HG02884 (cell line): Measurements from ENCODE around the gene SLC18B1.

ENCODE experiments used
- ATAC-seq: cut with Tn5 transposase; IDR thresholded peaks from one replicate; pipeline ENCODE4 v1.9.1; 2021; ENCODE audit warnings: mild to moderate bottlenecking, moderate library complexity; ENCODE audit not compliant: unreplicated experiment

Gene SLC18B1

DNA sequence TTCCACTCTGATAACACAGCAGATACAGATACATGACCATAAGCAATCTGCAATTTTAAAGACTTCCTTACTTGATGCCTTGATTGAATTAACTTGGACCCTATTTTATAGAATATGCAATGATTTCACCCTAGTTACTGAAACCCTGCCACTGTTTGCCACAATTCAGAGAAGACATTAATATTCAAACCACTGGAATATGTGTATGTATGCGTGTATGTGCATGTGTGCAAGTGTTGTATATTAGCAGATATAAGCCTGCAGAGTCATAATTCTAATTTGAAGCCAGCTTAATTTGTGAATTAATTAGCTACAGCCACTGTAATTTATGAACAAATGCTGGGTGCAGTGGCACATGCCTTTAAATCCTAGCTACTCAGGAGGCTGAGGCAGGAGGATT is 50.0 kb downstream of the SLC18B1 start:
- ATAC-seq = no peak

DNA sequence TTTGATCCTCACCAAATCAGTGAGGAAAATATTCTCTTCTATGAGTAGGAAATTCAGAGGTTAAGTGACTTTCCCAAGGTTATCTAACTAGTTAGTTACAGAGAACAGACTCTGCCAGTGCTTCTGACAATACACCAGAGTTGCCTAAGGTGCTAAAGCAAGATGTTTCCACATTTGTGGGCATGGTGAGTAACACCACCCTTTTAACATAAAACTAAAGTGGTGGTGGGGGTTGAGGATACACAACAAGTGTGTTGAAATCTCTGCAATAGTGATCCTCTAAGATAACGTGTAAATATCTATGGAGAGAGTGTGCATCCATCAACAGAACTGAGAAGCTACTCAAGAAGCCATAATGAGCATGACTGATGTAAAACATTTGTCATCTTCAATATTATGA is 52.4 kb downstream of the SLC18B1 start:
- no peak for ATAC-seq

DNA sequence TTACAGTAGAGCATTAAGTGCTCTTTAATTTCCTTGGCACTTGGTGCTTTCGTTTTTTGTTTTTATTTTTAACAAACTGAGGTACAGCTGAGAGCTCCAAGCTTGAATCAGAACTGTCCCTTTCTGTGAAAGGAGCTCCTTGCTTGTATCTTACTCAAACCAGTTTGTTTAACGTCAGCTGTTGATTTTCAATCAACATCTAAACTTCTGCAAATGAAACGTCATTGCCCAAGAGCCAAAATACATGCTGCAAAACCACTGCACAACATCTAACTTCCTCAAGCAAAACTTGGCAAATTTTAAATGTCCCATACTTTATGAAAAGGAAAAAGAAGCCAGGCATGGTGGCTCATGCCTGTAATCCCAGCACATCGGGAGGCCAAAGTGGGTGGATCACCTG is 55.9 kb downstream of the SLC18B1 start:
- no peak for ATAC-seq

DNA sequence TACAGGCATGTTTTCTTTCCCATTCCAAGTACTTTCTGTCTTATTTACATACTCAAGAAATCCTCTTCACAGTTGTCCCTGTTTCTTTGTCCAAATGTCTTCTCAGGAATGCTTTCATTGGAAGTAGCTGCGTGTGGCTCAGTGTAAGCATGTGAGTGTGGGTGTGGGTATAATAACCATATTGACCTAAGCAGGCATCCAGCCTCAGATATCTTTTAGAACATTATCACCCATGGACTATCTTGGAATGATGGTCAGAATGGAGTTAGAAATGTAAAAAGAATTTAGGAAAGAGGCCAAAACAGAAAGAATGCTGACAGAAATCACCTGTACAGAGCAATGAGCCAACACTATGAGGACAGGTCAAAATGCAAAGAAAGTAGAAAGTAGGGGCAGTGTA is 57.2 kb downstream of the SLC18B1 start:
- no peak for ATAC-seq

DNA sequence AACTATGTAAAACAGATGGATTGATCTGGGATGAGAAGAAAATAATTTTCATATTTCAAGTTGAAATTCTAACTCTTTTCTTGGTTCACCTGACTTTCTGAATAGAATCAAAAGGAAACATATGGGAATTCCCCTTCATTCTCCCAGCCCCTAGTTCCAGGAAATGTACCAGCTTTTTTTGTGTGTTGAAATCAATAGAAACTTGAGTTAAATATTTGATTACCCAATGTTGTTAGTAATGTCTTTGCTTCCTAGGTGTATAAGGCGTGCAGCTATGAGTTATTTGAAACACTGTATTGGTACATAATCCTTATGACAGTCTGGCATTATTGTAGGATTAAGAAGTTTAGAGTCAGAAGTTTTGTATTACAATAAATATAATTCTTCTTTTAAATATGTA is 62.2 kb downstream of the SLC18B1 start:
- no peak for ATAC-seq

DNA sequence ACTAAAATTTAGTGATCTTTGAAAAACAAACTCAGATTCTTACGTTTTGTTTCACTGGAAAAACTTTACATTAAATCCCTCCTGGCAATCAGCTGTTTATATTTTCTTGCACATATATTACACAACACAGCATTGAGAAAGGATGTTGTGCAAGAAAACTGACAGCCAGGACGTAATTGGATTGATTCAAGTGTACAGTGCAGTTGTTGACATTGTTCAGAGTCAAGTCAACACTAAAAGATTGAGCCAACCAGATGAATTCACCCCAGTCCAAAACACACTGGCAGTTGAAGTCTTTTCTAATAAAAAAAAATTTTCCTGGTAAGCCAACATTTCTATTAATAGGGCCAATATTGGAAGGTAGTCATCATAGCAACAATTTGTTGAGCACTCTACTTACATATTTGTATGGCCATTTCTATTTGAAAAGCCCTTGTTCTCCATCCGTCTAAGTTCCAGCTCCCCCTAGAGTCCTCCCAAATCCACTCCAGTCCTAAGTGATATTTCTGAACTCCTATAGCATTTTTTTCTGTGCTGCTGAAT is 63.7 kb downstream of the SLC18B1 start:
- ATAC-seq = no peak

DNA sequence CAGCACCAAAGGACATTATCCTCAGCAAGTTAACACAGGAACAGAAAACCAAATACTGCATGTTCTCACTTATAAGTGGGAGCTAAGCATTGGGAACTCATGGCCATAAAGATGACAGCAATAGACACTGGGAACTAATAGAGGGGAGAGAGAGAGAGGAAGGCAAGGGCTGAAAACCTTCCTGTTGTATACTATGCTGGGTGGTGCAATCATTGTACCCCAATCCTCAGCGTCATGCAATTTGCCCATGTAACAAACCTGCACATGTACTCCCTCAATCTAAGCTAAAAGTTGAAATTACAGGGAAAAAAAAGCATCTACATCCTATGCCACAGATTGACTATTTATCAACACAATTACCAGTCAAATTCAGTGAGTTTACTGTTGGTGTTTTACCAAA is 64.6 kb downstream of the SLC18B1 start:
- no peak for ATAC-seq

DNA sequence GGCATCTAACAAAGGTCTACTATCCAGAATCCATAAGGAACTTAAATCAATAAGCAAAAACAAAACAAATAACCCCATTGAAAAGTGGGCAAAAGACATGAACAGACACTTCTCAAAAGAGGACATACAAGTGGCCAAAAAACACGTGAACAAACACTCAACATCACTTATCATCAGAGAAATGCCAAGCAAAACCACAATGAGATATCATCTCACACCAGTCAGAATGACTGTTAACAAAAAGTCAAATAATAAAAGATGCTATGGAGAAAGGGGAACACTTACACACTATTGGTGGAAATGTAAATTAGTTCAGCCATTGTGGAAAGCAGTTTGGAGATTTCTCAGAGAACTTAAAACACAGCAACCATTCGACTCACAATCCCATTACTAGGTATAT is 65.2 kb downstream of the SLC18B1 start:
- no peak for ATAC-seq

DNA sequence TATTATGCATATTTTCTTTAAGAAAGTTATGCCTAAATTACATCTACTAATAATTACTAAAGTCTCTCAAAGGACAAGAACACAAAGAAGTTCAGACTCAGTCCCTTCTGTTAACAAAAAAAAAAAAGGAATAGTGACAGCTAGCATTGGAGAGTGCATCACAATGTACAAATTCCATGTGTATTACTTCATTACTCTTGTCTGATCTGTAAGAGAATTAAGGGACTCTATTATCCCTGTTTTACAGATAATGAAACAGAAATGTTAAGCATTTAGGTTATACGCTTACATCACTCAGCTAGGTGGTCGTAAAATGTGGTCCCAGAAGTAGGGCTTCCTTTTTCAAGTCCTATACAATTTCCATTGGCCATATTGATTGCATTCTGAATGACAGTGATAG is 67.4 kb downstream of the SLC18B1 start:
- ATAC-seq = no peak

DNA sequence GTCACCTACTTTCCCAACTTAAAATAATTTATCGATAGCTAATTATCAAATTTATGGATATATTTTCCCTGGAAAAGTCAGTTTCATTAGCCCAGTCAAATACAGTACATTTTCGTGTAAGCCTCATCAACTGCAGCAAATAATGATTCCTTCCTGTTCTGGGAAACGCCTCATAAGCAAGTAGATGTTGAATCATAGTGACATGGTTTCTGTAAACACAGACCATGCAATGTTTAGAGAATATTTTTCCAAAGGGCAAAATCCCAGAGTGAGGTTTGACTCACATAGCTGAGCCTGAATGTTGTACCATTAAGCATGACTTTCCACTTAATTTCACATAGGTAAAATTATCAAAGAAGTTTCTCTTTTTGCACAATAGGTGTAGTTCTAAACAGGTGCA is 67.9 kb downstream of the SLC18B1 start:
- no peak for ATAC-seq

DNA sequence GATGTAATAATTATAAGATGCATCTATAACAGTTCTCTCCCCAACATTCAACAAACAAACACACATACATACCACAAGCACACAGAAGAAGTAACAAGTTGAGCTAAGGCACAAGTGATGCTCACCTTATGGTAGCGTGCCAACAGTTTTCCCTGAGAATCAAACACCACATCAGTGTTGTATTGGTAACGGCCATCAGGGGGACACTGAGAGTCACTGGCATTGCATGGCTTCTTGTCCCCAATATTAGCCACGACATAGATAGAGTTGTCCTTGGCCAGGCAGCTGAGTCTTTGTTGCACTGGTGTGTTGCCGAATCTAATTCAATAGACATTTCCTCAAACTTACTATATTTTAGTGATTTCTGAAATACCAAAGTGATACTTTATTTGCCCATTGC is 69.8 kb downstream of the SLC18B1 start:
- no peak for ATAC-seq

DNA sequence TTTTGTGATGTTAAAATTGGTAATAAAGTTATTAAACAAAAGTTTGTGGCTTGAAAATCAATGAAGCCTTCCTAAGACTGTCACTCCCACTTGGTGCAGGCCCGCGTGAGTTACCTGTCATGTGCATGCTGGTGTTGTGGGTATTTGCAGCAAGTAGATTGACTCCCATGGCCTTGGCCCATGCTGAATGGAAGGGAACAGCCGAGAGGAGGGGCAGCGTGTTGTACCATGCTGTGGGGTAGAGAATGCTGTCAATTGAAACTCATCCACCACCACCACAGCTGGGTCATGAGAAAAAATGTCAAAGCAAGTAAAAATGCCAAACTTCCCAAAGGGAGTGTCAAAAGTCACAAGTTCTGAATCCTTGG is 71.8 kb downstream of the SLC18B1 start:
- peak; percentile 16 for ATAC-seq

DNA sequence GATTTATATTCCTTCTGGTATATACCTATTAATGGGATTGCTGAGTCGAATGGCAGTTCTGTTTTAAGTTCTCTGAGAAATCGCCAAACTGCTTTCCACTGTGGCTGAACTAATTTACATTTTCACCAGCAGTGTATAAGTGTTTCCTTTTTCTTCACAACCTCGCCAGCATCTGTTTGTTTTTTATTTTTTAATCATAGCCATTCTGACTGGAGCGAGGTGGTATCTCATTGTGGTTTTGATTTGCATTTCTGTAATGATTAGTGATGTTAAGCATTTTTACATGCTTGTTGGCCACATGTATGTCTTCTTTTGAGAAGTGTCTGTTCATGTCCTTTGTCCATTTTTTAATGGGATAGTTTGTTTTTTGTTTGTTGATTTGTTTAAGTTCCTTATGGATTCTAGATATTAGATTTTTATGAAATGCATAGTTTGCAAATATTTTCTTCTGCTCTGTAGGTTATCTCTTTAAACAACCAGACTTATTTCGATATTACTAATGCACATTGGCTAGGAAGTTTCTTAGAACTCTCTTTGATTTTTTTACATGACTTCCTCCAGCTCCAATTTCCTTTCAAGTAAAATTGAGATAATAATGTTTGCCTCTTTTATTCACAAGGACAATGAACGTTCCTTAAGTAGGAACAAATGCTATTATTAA is 72.4 kb downstream of the SLC18B1 start:
- ATAC-seq = peak; percentile 67

DNA sequence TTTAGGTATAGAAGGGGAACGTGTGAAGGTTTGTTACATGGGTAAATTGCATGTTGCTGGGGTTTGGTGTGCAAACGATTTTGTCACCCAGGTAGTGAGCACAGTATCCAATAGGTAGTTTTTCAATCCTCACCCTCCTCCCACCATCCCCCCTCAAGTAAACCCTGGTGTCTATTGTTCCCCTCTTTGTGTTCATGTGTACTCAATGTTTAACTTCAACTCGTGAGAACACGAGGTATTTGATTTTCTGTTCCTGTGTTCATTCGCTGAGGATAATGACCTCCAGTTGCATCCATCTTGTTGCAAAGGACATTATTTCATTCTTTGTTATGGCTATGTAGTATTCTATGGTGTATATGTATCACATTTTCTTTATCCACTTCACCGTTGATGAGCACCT is 73.0 kb downstream of the SLC18B1 start:
- ATAC-seq = no peak

DNA sequence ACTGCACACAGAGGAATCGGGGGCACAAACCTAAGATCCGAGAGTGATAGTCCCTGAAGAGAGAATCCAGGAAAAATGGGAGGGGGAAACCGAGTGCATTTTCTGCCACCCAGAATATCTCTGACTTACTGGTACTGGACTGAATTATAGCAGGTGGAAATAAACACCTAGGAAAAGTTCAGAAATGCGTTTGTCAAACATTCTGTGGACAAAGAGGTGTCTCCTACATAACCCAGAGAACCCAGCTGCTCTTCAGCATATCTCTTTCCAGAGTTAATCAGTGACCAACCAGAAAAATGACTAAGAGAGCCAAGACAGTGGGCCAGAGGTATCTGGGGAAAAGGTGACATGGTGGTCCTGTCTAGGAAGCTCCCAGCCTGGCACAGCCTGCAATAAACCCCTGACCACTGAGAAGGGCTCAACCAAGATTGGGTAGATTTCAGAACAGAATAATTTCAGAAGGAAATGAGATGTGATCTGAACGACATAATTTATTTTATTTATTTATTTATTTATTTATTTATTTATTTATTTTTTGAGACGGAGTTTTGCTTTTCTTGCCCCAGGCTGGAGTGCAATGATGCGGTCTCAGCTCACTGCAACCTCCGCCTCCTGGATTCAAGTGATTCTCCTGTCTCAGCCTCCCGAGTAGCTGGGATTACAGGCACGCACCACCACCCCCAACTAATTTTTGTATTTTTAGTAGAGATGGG is 78.5 kb downstream of the SLC18B1 start:
- no peak for ATAC-seq
